ENCODE data around the gene ATP10A. TPM values are rescaled to one million over a fixed set of nuclear protein-coding genes. Genes with fewer than 3 reads are reported as not detected.

ATP10A gene
- total RNA-seq, 1 donor, result 1.3 TPM

- H3K4me3 ChIP-seq (ENCODE audit: low read depth, low read length), result no peak overlapping the region
- TF ChIP-seq, protein P1, sequence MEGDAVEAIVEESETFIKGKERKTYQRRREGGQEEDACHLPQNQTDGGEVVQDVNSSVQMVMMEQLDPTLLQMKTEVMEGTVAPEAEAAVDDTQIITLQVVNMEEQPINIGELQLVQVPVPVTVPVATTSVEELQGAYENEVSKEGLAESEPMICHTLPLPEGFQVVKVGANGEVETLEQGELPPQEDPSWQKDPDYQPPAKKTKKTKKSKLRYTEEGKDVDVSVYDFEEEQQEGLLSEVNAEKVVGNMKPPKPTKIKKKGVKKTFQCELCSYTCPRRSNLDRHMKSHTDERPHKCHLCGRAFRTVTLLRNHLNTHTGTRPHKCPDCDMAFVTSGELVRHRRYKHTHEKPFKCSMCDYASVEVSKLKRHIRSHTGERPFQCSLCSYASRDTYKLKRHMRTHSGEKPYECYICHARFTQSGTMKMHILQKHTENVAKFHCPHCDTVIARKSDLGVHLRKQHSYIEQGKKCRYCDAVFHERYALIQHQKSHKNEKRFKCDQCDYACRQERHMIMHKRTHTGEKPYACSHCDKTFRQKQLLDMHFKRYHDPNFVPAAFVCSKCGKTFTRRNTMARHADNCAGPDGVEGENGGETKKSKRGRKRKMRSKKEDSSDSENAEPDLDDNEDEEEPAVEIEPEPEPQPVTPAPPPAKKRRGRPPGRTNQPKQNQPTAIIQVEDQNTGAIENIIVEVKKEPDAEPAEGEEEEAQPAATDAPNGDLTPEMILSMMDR (IDR thresholded peaks at IDR 0.05; ENCODE audit: insufficient read depth, low read depth, low read length), result no peak
- DNase-seq (ENCODE audit: low read depth), result no peak
Observed at GRCh38 chr15:25903024-25903581, 40.0 kb upstream of the ATP10A start.

DNA sequence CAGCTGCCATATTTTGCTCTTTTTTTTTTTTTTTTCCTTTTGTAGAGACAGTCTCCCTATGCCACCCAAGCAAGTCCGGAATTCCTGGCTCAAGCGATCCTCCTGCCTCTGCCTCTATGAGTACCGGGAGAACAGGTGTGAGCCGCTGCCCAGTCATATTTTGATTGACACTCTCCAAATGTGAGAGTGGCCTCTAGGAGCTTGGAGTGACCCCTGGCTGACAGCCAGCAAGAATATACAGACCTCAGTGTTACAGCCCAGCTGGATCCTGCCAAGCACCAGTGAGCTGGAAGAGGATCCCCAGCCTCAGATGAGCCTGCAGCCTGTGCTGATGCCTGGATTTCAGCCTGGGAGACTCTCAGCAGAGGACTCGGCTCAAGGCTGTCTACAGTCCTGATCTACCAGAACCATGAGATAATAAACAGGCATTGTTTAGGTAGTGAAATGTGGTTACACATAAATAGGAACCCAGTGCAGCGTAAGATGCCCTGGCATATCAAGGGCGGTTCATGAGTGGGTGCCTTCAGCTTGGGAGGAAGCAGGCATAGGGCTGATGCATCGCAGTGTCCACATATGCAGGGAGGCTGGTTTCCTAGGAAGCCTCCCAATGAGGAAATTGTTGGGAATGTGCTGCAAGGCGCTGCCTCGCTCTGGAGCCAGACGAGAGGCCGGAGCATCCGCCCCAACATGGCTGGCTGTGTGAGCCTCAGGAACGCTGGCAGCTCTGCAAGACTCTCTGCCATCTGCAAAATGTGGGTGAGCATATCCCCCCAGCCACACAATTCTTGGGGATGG is 38.9 kb upstream of the ATP10A start:
- TF ChIP-seq, protein P1 (IDR thresholded peaks at IDR 0.05; ENCODE audit: insufficient read depth, low read depth, low read length), result no peak
- H3K4me3 ChIP-seq (ENCODE audit: low read depth, low read length), result no peak overlapping the region
- no peak for DNase-seq (ENCODE audit: low read depth)

GRCh38 chr15:25900901-25901300 is 37.8 kb upstream of the ATP10A start:
- no peak overlapping the region for H3K4me3 ChIP-seq (ENCODE audit: low read depth, low read length)
- TF ChIP-seq, protein P1 (IDR thresholded peaks at IDR 0.05; ENCODE audit: insufficient read depth, low read depth, low read length), result no peak
- DNase-seq (ENCODE audit: low read depth), result no peak

DNA sequence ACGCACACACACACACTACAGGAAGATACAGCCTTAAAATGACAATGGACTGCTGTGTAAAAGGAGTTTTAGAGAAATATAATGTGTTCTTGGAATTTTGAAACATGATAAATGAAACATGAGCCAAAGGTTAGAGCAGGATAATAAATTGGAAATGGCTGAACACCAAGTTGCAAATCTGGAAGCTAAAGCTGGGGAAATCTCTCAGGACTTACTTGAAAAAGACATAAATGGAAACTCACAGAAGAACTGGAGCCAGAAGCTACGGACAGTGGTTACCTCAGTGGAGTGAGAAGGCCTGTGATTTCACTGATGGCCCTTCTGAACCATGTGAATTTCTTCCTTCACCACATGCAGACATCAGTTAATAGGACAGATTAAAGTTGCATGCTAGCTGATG is 37.3 kb upstream of the ATP10A start:
- no peak for DNase-seq (ENCODE audit: low read depth)
- H3K4me3 ChIP-seq (ENCODE audit: low read depth, low read length), result no peak overlapping the region
- TF ChIP-seq, protein P1 (IDR thresholded peaks at IDR 0.05; ENCODE audit: insufficient read depth, low read depth, low read length), result no peak

DNA sequence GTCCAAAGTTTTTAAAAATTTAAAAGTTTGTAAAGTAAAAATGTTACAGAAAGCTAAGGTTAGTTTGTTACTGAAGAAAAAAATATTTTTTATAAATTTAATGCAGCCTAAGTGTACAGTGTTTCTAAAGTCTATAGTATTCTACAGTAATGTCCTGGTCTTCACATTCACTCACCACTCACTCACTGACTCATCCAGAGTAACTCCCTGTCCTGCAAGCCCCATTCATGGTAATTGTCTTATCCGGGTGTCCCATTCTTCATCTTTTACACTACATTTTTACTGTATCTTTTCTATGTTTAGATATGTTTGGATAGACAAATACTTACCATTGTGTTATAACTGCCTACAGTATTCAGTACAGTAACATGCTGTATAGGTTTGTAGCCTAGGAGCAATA is 36.7 kb upstream of the ATP10A start:
- H3K4me3 ChIP-seq (ENCODE audit: low read depth, low read length), result no peak overlapping the region
- TF ChIP-seq, protein P1 (IDR thresholded peaks at IDR 0.05; ENCODE audit: insufficient read depth, low read depth, low read length), result no peak
- no peak for DNase-seq (ENCODE audit: low read depth)

GRCh38 chr15:25897658-25898057 is 34.5 kb upstream of the ATP10A start:
- TF ChIP-seq, protein P1 (IDR thresholded peaks at IDR 0.05; ENCODE audit: insufficient read depth, low read depth, low read length), result no peak
- no peak for DNase-seq (ENCODE audit: low read depth)
- H3K4me3 ChIP-seq (ENCODE audit: low read depth, low read length), result no peak overlapping the region

Data from fibroblast of villous mesenchyme (primary cell).